ENCODE results near the gene METTL4.

- no peak for TF ChIP-seq EP300 (IDR thresholded peaks at IDR 0.05)
- no peak for TF ChIP-seq POLR2AphosphoS5 (IDR thresholded peaks at IDR 0.05)
- no peak for TF ChIP-seq CTCF (IDR thresholded peaks at IDR 0.05)
- TF ChIP-seq POLR2A (IDR thresholded peaks at IDR 0.05): no peak
Observed at GRCh38 chr18:2512059-2512458, 59.2 kb downstream of the METTL4 start.
